HG03045 (cell line): ENCODE measurements around the gene ADGRG7.

Source experiments
- ATAC-seq: cut with Tn5 transposase; IDR thresholded peaks from one replicate; pipeline ENCODE4 v1.9.1; 2021; ENCODE audit warnings: mild to moderate bottlenecking, moderate library complexity; ENCODE audit not compliant: unreplicated experiment

The ADGRG7 gene

GRCh38 chr3:100697172-100697571 lies 87.8 kb downstream of the ADGRG7 start:
- no peak for ATAC-seq

- ATAC-seq: no peak
These were observed 88.4 kb downstream of the ADGRG7 start for GRCh38 chr3:100697723-100698285.

- ATAC-seq: no peak
These were observed 89.3 kb downstream of the ADGRG7 start for GRCh38 chr3:100698736-100699135.

GRCh38 chr3:100700708-100701107 lies 91.3 kb downstream of the ADGRG7 start:
- ATAC-seq: no peak

GRCh38 chr3:100702082-100702979 lies 92.9 kb downstream of the ADGRG7 start:
- no peak for ATAC-seq

GRCh38 chr3:100702980-100703345 lies 93.6 kb downstream of the ADGRG7 start:
- no peak for ATAC-seq

GRCh38 chr3:100703865-100704264 lies 94.5 kb downstream of the ADGRG7 start:
- ATAC-seq: no peak

- ATAC-seq: no peak
These were observed 97.0 kb downstream of the ADGRG7 start for GRCh38 chr3:100706365-100706764.

GRCh38 chr3:100708644-100708988 lies 99.2 kb downstream of the ADGRG7 start:
- ATAC-seq: no peak

- peak; percentile 95 for ATAC-seq
These were observed 99.8 kb downstream of the ADGRG7 start, which contains the start of gene TFG for GRCh38 chr3:100708989-100709841. Gene TFG (plus strand): TSS chr3:100709494. CDS start chr3:100713686, 4,192 bp downstream.

- no peak for ATAC-seq
These were observed 100.5 kb downstream of the ADGRG7 start for GRCh38 chr3:100709842-100710260.

- ATAC-seq: peak; percentile 27
These were observed 101.0 kb downstream of the ADGRG7 start for GRCh38 chr3:100710261-100710968.

GRCh38 chr3:100715176-100715575 lies 105.8 kb downstream of the ADGRG7 start:
- no peak for ATAC-seq

- no peak for ATAC-seq
These were observed 107.7 kb downstream of the ADGRG7 start for GRCh38 chr3:100717063-100717462.

GRCh38 chr3:100717637-100718487 lies 108.5 kb downstream of the ADGRG7 start:
- no peak for ATAC-seq

GRCh38 chr3:100719136-100719535 lies 109.7 kb downstream of the ADGRG7 start:
- no peak for ATAC-seq

GRCh38 chr3:100720426-100720825 lies 111.0 kb downstream of the ADGRG7 start:
- no peak for ATAC-seq

GRCh38 chr3:100725935-100726513 lies 116.6 kb downstream of the ADGRG7 start:
- no peak for ATAC-seq

GRCh38 chr3:100726706-100727105 lies 117.3 kb downstream of the ADGRG7 start:
- no peak for ATAC-seq

GRCh38 chr3:100730524-100730923 lies 121.1 kb downstream of the ADGRG7 start:
- ATAC-seq: peak; percentile 69
